Jurkat, Clone E6-1 (cell line): Measurements from ENCODE around the gene NPFFR1.

ENCODE experiments used
- DNase-seq: peaks from one replicate; pipeline ENCODE4 v3.0.0-alpha.2; 2011; ENCODE audit warnings: low read depth, low spot score
- H3K4me3 ChIP-seq: 2 replicates; pipeline ENCODE4 v1.5.1; 2011; ENCODE audit warnings: mild to moderate bottlenecking, low read length, control low read depth, moderate library complexity

NPFFR1 gene

GRCh38 chr10:70317272-70317942, 33.6 kb upstream of the NPFFR1 start:
- no peak overlapping the region for H3K4me3 ChIP-seq
- DNase-seq, result no peak

- no peak overlapping the region for H3K4me3 ChIP-seq
- no peak for DNase-seq
Observed at GRCh38 chr10:70315815-70316214, 32.0 kb upstream of the NPFFR1 start.

GRCh38 chr10:70315276-70315675, 31.5 kb upstream of the NPFFR1 start:
- no peak overlapping the region for H3K4me3 ChIP-seq
- DNase-seq, result no peak

GRCh38 chr10:70312972-70313371, 29.2 kb upstream of the NPFFR1 start:
- no peak for DNase-seq
- no peak overlapping the region for H3K4me3 ChIP-seq

GRCh38 chr10:70312249-70312648, 28.4 kb upstream of the NPFFR1 start:
- H3K4me3 ChIP-seq, result no peak overlapping the region
- DNase-seq, result no peak

GRCh38 chr10:70311698-70312097, 27.9 kb upstream of the NPFFR1 start:
- no peak overlapping the region for H3K4me3 ChIP-seq
- no peak for DNase-seq

GRCh38 chr10:70309661-70310060, 25.9 kb upstream of the NPFFR1 start:
- no peak for DNase-seq
- no peak overlapping the region for H3K4me3 ChIP-seq

- no peak for DNase-seq
- no peak overlapping the region for H3K4me3 ChIP-seq
Observed at GRCh38 chr10:70308121-70309060, 24.6 kb upstream of the NPFFR1 start.

- no peak for DNase-seq
- H3K4me3 ChIP-seq, result no peak overlapping the region
Observed at GRCh38 chr10:70306886-70307520, 23.2 kb upstream of the NPFFR1 start.

- DNase-seq, result no peak
- no peak overlapping the region for H3K4me3 ChIP-seq
Observed at GRCh38 chr10:70306181-70306705, 22.4 kb upstream of the NPFFR1 start.

- no peak overlapping the region for H3K4me3 ChIP-seq
- no peak for DNase-seq
Observed at GRCh38 chr10:70303730-70304129, 19.9 kb upstream of the NPFFR1 start.

GRCh38 chr10:70302292-70302691, 18.5 kb upstream of the NPFFR1 start:
- DNase-seq, result no peak
- no peak overlapping the region for H3K4me3 ChIP-seq

- DNase-seq, result no peak
- no peak overlapping the region for H3K4me3 ChIP-seq
Observed at GRCh38 chr10:70300908-70301597, 17.2 kb upstream of the NPFFR1 start.

- no peak for DNase-seq
- no peak overlapping the region for H3K4me3 ChIP-seq
Observed at GRCh38 chr10:70300461-70300860, 16.7 kb upstream of the NPFFR1 start.

- DNase-seq, result no peak
- no peak overlapping the region for H3K4me3 ChIP-seq
Observed at GRCh38 chr10:70299876-70300275, 16.1 kb upstream of the NPFFR1 start.

GRCh38 chr10:70298393-70298792, 14.6 kb upstream of the NPFFR1 start:
- no peak overlapping the region for H3K4me3 ChIP-seq
- no peak for DNase-seq

- H3K4me3 ChIP-seq, result no peak overlapping the region
- no peak for DNase-seq
Observed at GRCh38 chr10:70297224-70297623, 13.4 kb upstream of the NPFFR1 start.

- no peak for DNase-seq
- H3K4me3 ChIP-seq, result no peak overlapping the region
Observed at GRCh38 chr10:70296406-70296899, 12.6 kb upstream of the NPFFR1 start.

- no peak for DNase-seq
- H3K4me3 ChIP-seq, result no peak overlapping the region
Observed at GRCh38 chr10:70295926-70296325, 12.1 kb upstream of the NPFFR1 start.
